Trophoblast cell (in vitro differentiated cells and primary cell): ENCODE data around the gene IFI27.
A peak's percentile ranks its signal among the peaks of the same experiment; 100 is the strongest.

ENCODE experiments used
- DNase-seq, 2 donors: peaks; one replicate each; pipeline ENCODE4 v3.0.0-alpha.2; 2016
- H2AFZ ChIP-seq: 2 replicates; pipeline ENCODE4 v1.6.1; 2013; ENCODE audit warnings: low read length, moderate library complexity, mild to moderate bottlenecking; ENCODE audit not compliant: insufficient read depth, poor library complexity
- H2AK5ac ChIP-seq: 2 replicates; pipeline ENCODE4 v1.6.1; 2013; ENCODE audit warnings: mild to moderate bottlenecking, low read length
- H2BK120ac ChIP-seq: 2 replicates; pipeline ENCODE4 v1.6.1; 2013; ENCODE audit warnings: low read length, mild to moderate bottlenecking, moderate library complexity; ENCODE audit not compliant: insufficient read depth, poor library complexity
- H2BK12ac ChIP-seq: 2 replicates; pipeline ENCODE4 v1.6.1; 2013; ENCODE audit warnings: mild to moderate bottlenecking, low read length, moderate library complexity
- H2BK5ac ChIP-seq: 2 replicates; pipeline ENCODE4 v1.6.1; 2013; ENCODE audit warnings: low read length, low read depth, moderate library complexity, mild to moderate bottlenecking; ENCODE audit not compliant: poor library complexity
- H3K14ac ChIP-seq: 2 replicates; pipeline ENCODE4 v1.6.1; 2013; ENCODE audit warnings: mild to moderate bottlenecking, low read length
- H3K18ac ChIP-seq: 2 replicates; pipeline ENCODE4 v1.6.1; 2013; ENCODE audit warnings: mild to moderate bottlenecking, low read length
- H3K23ac ChIP-seq: 2 replicates; pipeline ENCODE4 v1.6.1; 2013; ENCODE audit warnings: low read length
- H3K27ac ChIP-seq: 2 replicates; pipeline ENCODE4 v1.5.1; 2013; ENCODE audit warnings: low read depth, mild to moderate bottlenecking, inconsistent platforms, low read length, moderate library complexity
- H3K27me3 ChIP-seq: 2 replicates; pipeline ENCODE4 v1.6.1; 2013; ENCODE audit warnings: inconsistent platforms, mild to moderate bottlenecking, low read length, moderate library complexity; ENCODE audit not compliant: insufficient read depth
- H3K36me3 ChIP-seq, 2 experiments: 1 replicate in 1 of 2; 2 replicates in 1 of 2; pipeline ENCODE4 v1.6.1; 2013; ENCODE audit warnings: low read length in 2 of 2, mild to moderate bottlenecking in 2 of 2, moderate library complexity in 1 of 2; ENCODE audit not compliant: insufficient read depth in 2 of 2, control insufficient read depth in 1 of 2
- H3K4ac ChIP-seq: 2 replicates; pipeline ENCODE4 v1.6.1; 2013; ENCODE audit warnings: low read depth, mild to moderate bottlenecking, low read length, moderate library complexity
- H3K4me1 ChIP-seq, 2 experiments: 1 replicate in 1 of 2; 2 replicates in 1 of 2; pipeline ENCODE4 v1.6.1; 2013; ENCODE audit warnings: low read length in 2 of 2, mild to moderate bottlenecking in 2 of 2, moderate library complexity in 1 of 2; ENCODE audit not compliant: insufficient read depth in 2 of 2, control insufficient read depth in 1 of 2
- H3K4me2 ChIP-seq: 2 replicates; pipeline ENCODE4 v1.6.1; 2013; ENCODE audit warnings: inconsistent platforms, mild to moderate bottlenecking, low read length, moderate library complexity
- H3K4me3 ChIP-seq: 2 replicates; pipeline ENCODE4 v1.5.1; 2013; ENCODE audit warnings: mild to moderate bottlenecking, low read depth, low read length, inconsistent platforms
- H3K79me1 ChIP-seq: one replicate; pipeline ENCODE4 v1.6.1; 2013; ENCODE audit warnings: low read length
- H3K79me2 ChIP-seq: 2 replicates; pipeline ENCODE4 v1.6.1; 2013; ENCODE audit warnings: low read length, mild to moderate bottlenecking; ENCODE audit not compliant: control insufficient read depth, insufficient read depth, poor library complexity
- H3K9ac ChIP-seq: 2 replicates; pipeline ENCODE4 v1.6.1; 2013; ENCODE audit warnings: mild to moderate bottlenecking, low read length
- H3K9me3 ChIP-seq: 2 replicates; pipeline ENCODE4 v1.6.1; 2013; ENCODE audit warnings: low read depth, mild to moderate bottlenecking, control low read depth, inconsistent platforms, low read length; ENCODE audit not compliant: insufficient read depth
- H4K12ac ChIP-seq: 2 replicates; pipeline ENCODE4 v1.6.1; 2013; ENCODE audit warnings: low read depth, mild to moderate bottlenecking, low read length, moderate library complexity
- H4K8ac ChIP-seq: 2 replicates; pipeline ENCODE4 v1.6.1; 2013; ENCODE audit warnings: low read depth, mild to moderate bottlenecking, low read length, moderate library complexity
- H4K91ac ChIP-seq: one replicate; pipeline ENCODE4 v1.6.1; 2013; ENCODE audit warnings: low read depth, mild to moderate bottlenecking, low read length, moderate library complexity
- WGBS: extraction: QIAGEN DNeasy Blood & Tissue Kit; methylation state at CpG from one replicate; pipeline ENCODE4 v1.1.7; 2013; ENCODE audit warnings: missing lambda C conversion rate; ENCODE audit not compliant: insufficient read length, insufficient coverage; ENCODE audit errors: extremely low coverage; 5-methylcytosine and 5-hydroxymethylcytosine counted together

IFI27 gene

GRCh38 chr14:94079891-94080620, 30.5 kb upstream of the IFI27 start:
- Histone ChIP-seq H3K27me3 (no peaks in the 10 kb centered on the region), H2AK5ac (no peak overlapping the region), H3K4me3 (peak overlapping the region; percentile 93), H3K4ac (peak overlapping the region; percentile 56), H4K12ac (no peak overlapping the region), H3K36me3 (peaks cover 3 to 14% of the 10 kb centered on the region in 2 experiments), H2AFZ (no peak overlapping the region), H3K4me1 (peaks cover 0 to 7% of the 10 kb centered on the region in 2 experiments), H2BK5ac (no peak overlapping the region), H3K18ac (no peak overlapping the region), H3K4me2 (peak overlapping the region; percentile 89), H3K27ac (no peak overlapping the region), H3K9me3 (no peaks in the 10 kb centered on the region), H3K14ac (no peak overlapping the region), H4K91ac (no peak overlapping the region), H3K79me1 (peaks cover 4% of the 10 kb centered on the region), H3K9ac (peak overlapping the region; percentile 91), H4K8ac (peak overlapping the region; percentile 70), H2BK120ac (no peak overlapping the region), H2BK12ac (no peak overlapping the region), H3K23ac (no peak overlapping the region), H3K79me2 (peaks cover 13% of the 10 kb centered on the region)
- no peak for DNase-seq
- WGBS = no CpG with 5 or more reads among the region's 15 CpGs

GRCh38 chr14:94080621-94081385, 29.7 kb upstream of the IFI27 start, which contains the start of the genes DDX24 and IFI27L1:
Gene DDX24, minus strand, starts transcription at chr14:94081202. Its CDS starts 1,460 bp downstream, at chr14:94079742.
Gene IFI27L1, plus strand, starts transcription at chr14:94081310. Its CDS starts 15,628 bp downstream, at chr14:94096938.
- Histone ChIP-seq H3K14ac (peak within 1 kb of the TSS; percentile 94), H3K27me3 (no peaks in the 10 kb centered on the region), H2BK12ac (no peak within 1 kb of the TSS), H2BK120ac (peak within 1 kb of the TSS; percentile 75), H3K36me3 (peaks cover 3 to 14% of the 10 kb centered on the region in 2 experiments), H3K9me3 (no peaks in the 10 kb centered on the region), H4K12ac (peak within 1 kb of the TSS; percentile 20), H2AFZ (peak within 1 kb of the TSS; percentile 95), H3K27ac (peak within 1 kb of the TSS; percentile 36), H3K4me2 (peak within 1 kb of the TSS; percentile 89), H4K91ac (peak within 1 kb of the TSS; percentile 91), H3K23ac (no peak within 1 kb of the TSS), H3K4me3 (peak within 1 kb of the TSS; percentile 93), H3K79me1 (peaks cover 4% of the 10 kb centered on the region), H3K18ac (peak within 1 kb of the TSS; percentile 9), H2BK5ac (peak within 1 kb of the TSS; percentile 65), H3K79me2 (peaks cover 13% of the 10 kb centered on the region), H4K8ac (peak within 1 kb of the TSS; percentile 70), H3K9ac (peak within 1 kb of the TSS; percentile 91), H3K4me1 (peaks cover 0 to 7% of the 10 kb centered on the region in 2 experiments), H3K4ac (peak within 1 kb of the TSS; percentile 56), H2AK5ac (peak within 1 kb of the TSS; percentile 0)
- DNase-seq = peak; percentile 91 to 95
- WGBS = no CpG with 5 or more reads among the region's 77 CpGs

- H4K8ac ChIP-seq = peak overlapping the region; percentile 13
- H3K9ac ChIP-seq = peak overlapping the region; percentile 84
- no peak overlapping the region for H2BK120ac ChIP-seq
- H3K18ac ChIP-seq = no peak overlapping the region
- no peaks in the 10 kb centered on the region for H3K9me3 ChIP-seq
- H3K27me3 ChIP-seq = no peaks in the 10 kb centered on the region
- peak overlapping the region; percentile 77 for H2AFZ ChIP-seq
- H3K14ac ChIP-seq = peak overlapping the region; percentile 1
- no CpG with 5 or more reads among the region's 19 CpGs for WGBS
- peak overlapping the region; percentile 37 for H4K91ac ChIP-seq
- peaks cover 0 to 7% of the 10 kb centered on the region in 2 experiments for H3K4me1 ChIP-seq
- peaks cover 13% of the 10 kb centered on the region for H3K79me2 ChIP-seq
- H2AK5ac ChIP-seq = no peak overlapping the region
- H3K4ac ChIP-seq = peak overlapping the region; percentile 1
- peaks cover 3 to 14% of the 10 kb centered on the region in 2 experiments for H3K36me3 ChIP-seq
- peak in 1 of 2 donors; percentile 24 for DNase-seq
- peak overlapping the region; percentile 7 for H4K12ac ChIP-seq
- H3K27ac ChIP-seq = no peak overlapping the region
- H2BK12ac ChIP-seq = no peak overlapping the region
- no peak overlapping the region for H2BK5ac ChIP-seq
- peak overlapping the region; percentile 76 for H3K4me2 ChIP-seq
- peaks cover 4% of the 10 kb centered on the region for H3K79me1 ChIP-seq
- peak overlapping the region; percentile 77 for H3K4me3 ChIP-seq
- no peak overlapping the region for H3K23ac ChIP-seq
Measured at GRCh38 chr14:94081386-94081820, 29.1 kb upstream of the IFI27 start.

- no peak overlapping the region for H4K12ac ChIP-seq
- no peak overlapping the region for H2AFZ ChIP-seq
- no peaks in the 10 kb centered on the region for H3K9me3 ChIP-seq
- H3K27me3 ChIP-seq = no peaks in the 10 kb centered on the region
- H2BK120ac ChIP-seq = no peak overlapping the region
- no peaks in the 10 kb centered on the region for H3K36me3 ChIP-seq
- WGBS = no CpG with 5 or more reads among the region's 4 CpGs
- H3K4me2 ChIP-seq = no peak overlapping the region
- no peak overlapping the region for H4K91ac ChIP-seq
- H2BK12ac ChIP-seq = no peak overlapping the region
- H3K4me1 ChIP-seq = no peaks in the 10 kb centered on the region
- H3K4me3 ChIP-seq = no peak overlapping the region
- no peak overlapping the region for H4K8ac ChIP-seq
- H2BK5ac ChIP-seq = no peak overlapping the region
- H3K27ac ChIP-seq = no peak overlapping the region
- no peak overlapping the region for H3K4ac ChIP-seq
- H3K79me2 ChIP-seq = no peaks in the 10 kb centered on the region
- no peak overlapping the region for H3K9ac ChIP-seq
- no peak overlapping the region for H3K14ac ChIP-seq
- H3K23ac ChIP-seq = no peak overlapping the region
- H3K79me1 ChIP-seq = no peaks in the 10 kb centered on the region
- H2AK5ac ChIP-seq = no peak overlapping the region
- no peak for DNase-seq
- no peak overlapping the region for H3K18ac ChIP-seq
Measured at GRCh38 chr14:94087891-94088290, 22.6 kb upstream of the IFI27 start.
